Measurements from ENCODE around the gene GALNT2.

DNA sequence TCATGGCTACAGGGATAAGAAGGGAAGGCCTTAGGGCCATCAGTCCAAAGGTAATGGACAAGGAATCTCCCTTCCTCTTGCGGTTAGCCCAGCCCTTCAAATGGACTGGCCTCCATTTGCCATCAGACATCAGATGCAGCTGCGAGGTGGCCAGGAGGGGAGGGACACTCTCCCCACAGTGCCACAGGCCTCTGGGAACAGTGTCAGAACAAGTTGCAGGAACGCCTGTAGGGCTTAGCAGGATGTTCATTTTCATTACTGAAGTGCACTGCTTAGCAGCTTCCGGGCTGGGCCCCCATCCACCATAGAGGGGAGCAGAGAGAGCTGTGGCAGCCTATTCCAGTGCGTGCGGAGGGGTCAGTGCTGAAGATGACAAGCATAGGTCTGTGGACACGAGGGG is 127.5 kb downstream of the GALNT2 start:
- TF ChIP-seq TAF1 (IDR thresholded peaks at IDR 0.05; ENCODE audit: low read depth, low read length) (no peak), POLR2A (IDR thresholded peaks at IDR 0.05; ENCODE audit: low read depth, low read length) (no peak), POLR2AphosphoS5 (IDR thresholded peaks at IDR 0.05; ENCODE audit: low read depth, low read length) (no peak), SPI1 (IDR thresholded peaks at IDR 0.05; ENCODE audit: low read depth, low read length) (no peak)
